ENCODE measurements around the gene PLCD1.
A peak's percentile ranks its signal among the peaks of the same experiment; 100 is the strongest.
"Not testable (repeated sequence)": the region's sequence is repeated elsewhere in the genome, so short reads cannot be mapped to it uniquely, and the experiment has no call there.

The PLCD1 gene

DNA sequence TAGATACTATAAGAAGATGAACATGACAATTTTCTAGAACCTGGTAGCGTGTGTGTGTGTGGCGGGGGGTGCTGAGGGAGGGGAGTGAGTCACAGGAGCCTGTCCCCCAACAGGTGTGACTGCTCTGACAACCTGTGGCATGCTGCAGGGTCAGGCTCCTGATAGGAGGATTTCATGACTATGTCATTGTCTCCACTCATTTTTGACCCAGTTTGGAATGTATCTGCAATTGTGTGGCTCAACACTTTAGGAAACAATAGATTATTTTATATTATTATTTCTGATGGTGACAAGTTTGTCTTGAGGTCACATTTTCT lies 48.1 kb downstream of the PLCD1 start:
- no peak for DNase-seq (ENCODE audit: low read depth)
- TF ChIP-seq, protein P1, sequence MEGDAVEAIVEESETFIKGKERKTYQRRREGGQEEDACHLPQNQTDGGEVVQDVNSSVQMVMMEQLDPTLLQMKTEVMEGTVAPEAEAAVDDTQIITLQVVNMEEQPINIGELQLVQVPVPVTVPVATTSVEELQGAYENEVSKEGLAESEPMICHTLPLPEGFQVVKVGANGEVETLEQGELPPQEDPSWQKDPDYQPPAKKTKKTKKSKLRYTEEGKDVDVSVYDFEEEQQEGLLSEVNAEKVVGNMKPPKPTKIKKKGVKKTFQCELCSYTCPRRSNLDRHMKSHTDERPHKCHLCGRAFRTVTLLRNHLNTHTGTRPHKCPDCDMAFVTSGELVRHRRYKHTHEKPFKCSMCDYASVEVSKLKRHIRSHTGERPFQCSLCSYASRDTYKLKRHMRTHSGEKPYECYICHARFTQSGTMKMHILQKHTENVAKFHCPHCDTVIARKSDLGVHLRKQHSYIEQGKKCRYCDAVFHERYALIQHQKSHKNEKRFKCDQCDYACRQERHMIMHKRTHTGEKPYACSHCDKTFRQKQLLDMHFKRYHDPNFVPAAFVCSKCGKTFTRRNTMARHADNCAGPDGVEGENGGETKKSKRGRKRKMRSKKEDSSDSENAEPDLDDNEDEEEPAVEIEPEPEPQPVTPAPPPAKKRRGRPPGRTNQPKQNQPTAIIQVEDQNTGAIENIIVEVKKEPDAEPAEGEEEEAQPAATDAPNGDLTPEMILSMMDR (IDR thresholded peaks at IDR 0.05; ENCODE audit: control insufficient read depth, insufficient read depth, low read depth, low read length, missing control alignments), result no peak
- no peak overlapping the region for H3K4me3 ChIP-seq (ENCODE audit: control insufficient read depth, low read depth, low read length)

DNA sequence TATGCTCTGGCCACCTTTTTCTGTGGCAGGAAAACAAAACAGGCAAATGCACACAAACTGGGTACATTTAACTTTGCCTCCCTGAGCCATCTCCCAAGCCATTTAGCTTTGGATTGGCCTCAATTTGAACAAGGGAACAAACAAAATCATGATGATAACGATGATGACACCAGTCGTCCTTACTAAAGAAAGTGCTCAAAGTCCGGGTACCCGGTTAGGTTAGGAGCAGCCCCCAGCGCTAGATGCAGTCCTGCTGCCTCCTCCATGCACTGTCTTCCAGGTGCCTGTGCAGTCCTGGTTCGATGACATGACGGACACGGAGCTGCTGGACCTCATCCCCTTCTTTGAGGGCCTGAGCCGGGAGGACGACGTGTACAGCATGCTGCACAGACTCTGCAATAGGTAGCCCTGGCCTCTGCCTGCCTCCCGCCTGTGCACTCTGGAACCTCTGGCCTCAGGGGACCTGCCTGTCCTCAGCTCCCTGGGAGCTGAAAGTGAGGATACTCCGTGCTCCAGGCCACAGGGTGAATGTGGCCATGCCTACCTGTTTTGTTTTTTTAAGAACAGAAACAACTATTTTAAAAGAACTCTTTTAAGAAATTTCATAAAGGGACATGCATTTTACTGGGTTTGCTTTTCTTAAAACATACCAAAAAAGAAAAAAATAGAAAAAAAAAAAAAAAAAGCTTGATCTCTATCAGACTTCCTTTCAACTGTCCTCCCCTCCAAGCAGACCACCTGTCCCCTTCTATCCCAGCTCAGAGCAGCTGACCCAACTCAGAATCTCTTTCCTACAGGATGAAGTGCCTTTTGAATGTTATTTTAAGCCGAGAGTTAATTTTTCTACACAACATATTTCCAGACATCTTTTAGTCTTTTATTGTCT lies 48.7 kb downstream of the PLCD1 start:
- no peak for DNase-seq (ENCODE audit: low read depth)
- H3K4me3 ChIP-seq (ENCODE audit: control insufficient read depth, low read depth, low read length), result no peak overlapping the region
- TF ChIP-seq, protein P1 (IDR thresholded peaks at IDR 0.05; ENCODE audit: control insufficient read depth, insufficient read depth, low read depth, low read length, missing control alignments), result no peak

DNA sequence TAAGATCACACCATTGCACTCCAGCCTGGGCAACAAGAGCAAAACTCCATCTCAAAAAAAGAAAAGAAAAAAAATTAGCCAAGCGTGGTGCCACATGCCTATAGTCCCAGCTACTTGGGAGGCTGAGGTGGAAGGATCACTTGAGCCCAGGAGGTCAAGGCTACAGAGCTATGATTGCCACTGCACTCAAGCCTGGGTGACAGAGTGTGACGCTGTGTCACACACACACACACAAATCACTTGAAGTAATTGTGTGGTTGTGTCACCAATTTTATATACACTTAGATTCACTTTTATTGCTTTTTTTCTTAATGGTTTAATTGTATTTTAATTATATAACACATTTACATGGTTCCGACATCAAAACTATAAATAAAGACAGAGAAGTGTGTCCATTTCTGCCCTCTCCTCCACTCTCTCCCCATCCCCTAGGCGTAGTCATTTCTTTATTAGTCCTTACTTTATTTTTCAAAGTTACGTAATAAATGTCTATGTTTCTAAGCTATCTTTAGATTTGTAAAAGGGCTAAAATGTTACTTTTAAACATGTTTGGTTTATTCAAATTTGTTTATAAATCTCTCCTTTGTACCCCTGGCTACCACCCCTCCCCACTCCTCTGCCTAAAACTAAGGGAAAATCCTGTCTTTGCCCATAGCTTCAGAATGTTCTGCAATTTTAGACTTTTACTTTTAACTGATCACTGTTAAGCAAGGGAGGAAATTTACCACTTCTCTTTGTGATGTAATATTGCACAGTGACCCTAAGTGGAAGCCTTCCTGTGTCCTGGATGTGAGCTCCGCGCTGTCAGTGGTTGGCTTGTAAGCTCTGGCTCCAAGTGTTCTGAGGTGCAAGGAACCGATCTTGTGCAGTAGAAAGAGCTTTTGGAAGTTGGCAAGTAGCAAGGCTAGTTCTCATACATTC lies 49.6 kb downstream of the PLCD1 start:
- TF ChIP-seq, protein P1 (IDR thresholded peaks at IDR 0.05; ENCODE audit: control insufficient read depth, insufficient read depth, low read depth, low read length, missing control alignments), result no peak
- no peak overlapping the region for H3K4me3 ChIP-seq (ENCODE audit: control insufficient read depth, low read depth, low read length)
- DNase-seq (ENCODE audit: low read depth), result no peak

DNA sequence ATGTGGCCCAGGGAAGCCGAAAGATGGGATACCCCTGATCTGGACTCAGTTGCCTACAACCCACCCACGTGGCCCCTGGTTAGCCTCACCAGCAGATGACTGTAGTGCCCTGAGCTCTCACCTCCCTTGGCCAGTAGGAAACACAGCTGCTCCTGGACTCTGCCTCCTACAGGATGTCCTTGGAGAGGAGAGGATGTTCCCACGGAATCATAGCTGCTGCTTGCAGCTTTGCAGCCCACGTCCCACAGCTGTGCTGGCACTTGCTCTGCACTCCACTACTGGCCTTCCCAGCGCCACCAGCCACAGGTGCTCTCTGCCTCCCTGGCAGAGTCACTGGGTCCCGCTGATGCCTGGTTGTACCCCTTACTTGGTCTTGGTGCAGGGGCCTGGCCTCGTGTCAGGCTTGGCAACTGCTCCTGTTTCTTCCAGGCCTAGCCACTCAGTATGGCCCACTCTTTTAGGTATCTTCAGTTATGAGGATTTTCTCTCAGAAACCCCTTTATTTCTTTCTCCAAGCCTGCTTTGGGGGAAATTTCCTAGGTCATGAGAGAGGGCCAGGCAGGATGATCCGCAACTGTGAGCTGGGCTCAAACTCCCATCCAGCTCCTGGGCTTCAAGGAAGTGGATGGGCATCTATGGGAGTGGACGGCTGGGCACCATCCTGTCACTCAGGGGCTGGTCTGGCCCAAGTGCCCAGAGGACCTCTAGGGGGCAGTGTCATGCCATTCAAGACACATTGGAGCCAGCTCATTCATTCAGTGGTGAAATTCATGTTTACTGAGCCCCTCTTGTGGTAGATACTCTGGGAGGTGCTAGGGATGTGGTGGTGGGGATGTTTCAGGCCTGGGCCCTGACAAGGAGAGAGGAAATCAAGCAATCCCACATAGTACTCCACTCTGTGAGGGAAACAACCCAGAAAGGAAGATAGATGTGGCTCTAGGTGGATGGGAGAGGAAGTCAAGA lies 55.0 kb downstream of the PLCD1 start:
- H3K4me3 ChIP-seq (ENCODE audit: control insufficient read depth, low read depth, low read length), result no peak overlapping the region
- no peak for DNase-seq (ENCODE audit: low read depth)
- TF ChIP-seq, protein P1 (IDR thresholded peaks at IDR 0.05; ENCODE audit: control insufficient read depth, insufficient read depth, low read depth, low read length, missing control alignments), result peak; percentile 83

DNA sequence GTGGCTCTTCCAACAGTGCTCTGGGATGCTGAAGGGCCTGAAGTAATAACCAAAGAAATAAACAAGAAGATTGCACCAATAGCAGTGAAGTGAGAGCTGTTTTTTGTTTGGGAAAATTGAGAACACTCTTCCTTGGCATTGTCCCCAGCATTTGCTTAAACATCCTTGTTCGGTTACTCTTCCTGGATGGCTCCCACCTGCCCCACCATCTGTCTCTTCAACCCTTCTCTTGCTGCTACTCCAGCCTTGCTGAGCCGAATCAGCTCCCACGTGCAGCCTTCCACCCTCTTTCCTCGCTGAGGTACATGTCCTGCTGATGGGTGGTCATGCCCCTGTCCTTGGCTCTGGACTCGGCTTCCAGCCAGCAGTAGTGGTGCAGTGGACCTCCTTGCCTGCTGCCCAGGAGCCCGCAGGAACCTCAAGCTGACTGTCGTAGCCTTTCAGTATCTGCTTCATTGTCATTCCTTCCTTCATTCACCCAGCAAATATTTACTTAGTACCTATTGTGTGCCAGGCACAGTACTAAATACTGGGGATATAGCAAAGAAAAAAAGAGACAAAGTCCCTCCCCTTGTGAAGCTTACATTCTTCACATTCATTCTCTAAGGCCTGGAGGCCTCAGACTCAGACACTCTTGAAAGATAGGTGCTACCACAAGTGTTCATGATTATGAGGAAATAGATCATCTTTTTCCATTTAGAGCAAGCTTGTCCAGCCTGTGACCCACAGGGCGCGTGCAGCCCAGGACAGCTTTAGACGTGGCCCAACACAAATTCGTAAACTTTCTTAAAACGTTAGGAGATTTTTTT lies 56.0 kb downstream of the PLCD1 start:
- TF ChIP-seq, protein P1 (IDR thresholded peaks at IDR 0.05; ENCODE audit: control insufficient read depth, insufficient read depth, low read depth, low read length, missing control alignments), result no peak
- H3K4me3 ChIP-seq (ENCODE audit: control insufficient read depth, low read depth, low read length), result no peak overlapping the region
- no peak for DNase-seq (ENCODE audit: low read depth)

DNA sequence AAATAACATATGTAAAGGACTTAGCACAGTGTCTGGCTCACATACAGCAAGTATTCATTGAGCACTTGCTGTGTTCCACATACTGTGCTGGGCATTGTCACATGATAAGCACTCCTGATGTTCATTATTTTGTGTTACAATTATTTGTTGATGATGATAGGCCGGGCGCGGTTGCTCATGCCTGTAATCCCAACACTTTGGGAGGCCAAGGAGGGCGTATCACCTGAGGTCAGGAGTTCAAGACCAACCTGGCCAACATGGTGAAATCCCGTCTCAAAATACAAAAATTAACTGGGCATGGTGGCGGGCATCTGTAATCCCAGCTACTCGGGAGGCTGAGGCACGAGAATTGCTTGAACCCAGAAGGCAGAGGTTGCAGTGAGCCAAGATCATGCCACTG lies 57.4 kb downstream of the PLCD1 start:
- not testable (repeated sequence) for DNase-seq (ENCODE audit: low read depth); H3K4me3 ChIP-seq (ENCODE audit: control insufficient read depth, low read depth, low read length)
